GM08714 (cell line): ENCODE measurements around the gene NAPEPLD.
"Not testable (repeated sequence)": the region's sequence is repeated elsewhere in the genome, so short reads cannot be mapped to it uniquely, and the experiment has no call there.

Source experiments
- H3K4me3 ChIP-seq: fragments of 200-500 bp; sonication (Bioruptor generic); 2 replicates; pipeline ENCODE4 v1.5.1; 2014; ENCODE audit warnings: mild to moderate bottlenecking, low read length, inconsistent platforms
- ZNF274 ChIP-seq: IDR thresholded peaks from 2 replicates; pipeline ENCODE4 v1.6.1; 2012; ENCODE audit warnings: mild to moderate bottlenecking, low read depth, low read length

Gene NAPEPLD

GRCh38 chr7:103068414-103069403 lies 80.2 kb downstream of the NAPEPLD start:
- no peak for TF ChIP-seq ZNF274
- H3K4me3 ChIP-seq: no peak overlapping the region

GRCh38 chr7:103065667-103066066 lies 83.2 kb downstream of the NAPEPLD start:
- no peak for TF ChIP-seq ZNF274
- no peak overlapping the region for H3K4me3 ChIP-seq

- no peak overlapping the region for H3K4me3 ChIP-seq
- TF ChIP-seq ZNF274: no peak
Measured at GRCh38 chr7:103063895-103064294, 85.0 kb downstream of the NAPEPLD start.

GRCh38 chr7:103059471-103059870 lies 89.4 kb downstream of the NAPEPLD start:
- TF ChIP-seq ZNF274: no peak
- no peak overlapping the region for H3K4me3 ChIP-seq

- H3K4me3 ChIP-seq: no peak overlapping the region
- no peak for TF ChIP-seq ZNF274
Measured at GRCh38 chr7:103058122-103058521, 90.8 kb downstream of the NAPEPLD start.

- not testable (repeated sequence) for H3K4me3 ChIP-seq
Measured at GRCh38 chr7:103056006-103056405, 92.9 kb downstream of the NAPEPLD start.

GRCh38 chr7:103051519-103051918 lies 97.4 kb downstream of the NAPEPLD start:
- no peak overlapping the region for H3K4me3 ChIP-seq
- no peak for TF ChIP-seq ZNF274
